ENCODE data around the gene AIG1.

DNA sequence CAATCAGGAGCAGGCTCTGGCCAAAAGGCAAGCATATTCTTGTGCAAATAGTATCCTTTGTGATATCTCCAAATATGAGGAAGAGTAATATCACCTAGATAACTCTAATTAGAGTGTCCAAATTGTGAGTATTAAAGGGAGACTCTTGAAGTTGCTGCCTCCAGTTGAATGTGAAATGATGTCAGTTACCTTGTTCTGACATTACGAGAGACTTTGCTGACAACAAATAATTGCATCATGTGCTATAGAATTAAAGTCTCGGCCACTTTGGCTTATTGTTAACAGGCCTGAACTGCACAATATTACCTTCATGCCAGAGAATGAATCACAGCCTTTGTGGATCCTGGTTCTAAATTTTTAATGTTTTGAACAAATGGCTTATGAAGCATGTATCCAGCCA lies 106.5 kb downstream of the AIG1 start:
- TF ChIP-seq, protein P1, sequence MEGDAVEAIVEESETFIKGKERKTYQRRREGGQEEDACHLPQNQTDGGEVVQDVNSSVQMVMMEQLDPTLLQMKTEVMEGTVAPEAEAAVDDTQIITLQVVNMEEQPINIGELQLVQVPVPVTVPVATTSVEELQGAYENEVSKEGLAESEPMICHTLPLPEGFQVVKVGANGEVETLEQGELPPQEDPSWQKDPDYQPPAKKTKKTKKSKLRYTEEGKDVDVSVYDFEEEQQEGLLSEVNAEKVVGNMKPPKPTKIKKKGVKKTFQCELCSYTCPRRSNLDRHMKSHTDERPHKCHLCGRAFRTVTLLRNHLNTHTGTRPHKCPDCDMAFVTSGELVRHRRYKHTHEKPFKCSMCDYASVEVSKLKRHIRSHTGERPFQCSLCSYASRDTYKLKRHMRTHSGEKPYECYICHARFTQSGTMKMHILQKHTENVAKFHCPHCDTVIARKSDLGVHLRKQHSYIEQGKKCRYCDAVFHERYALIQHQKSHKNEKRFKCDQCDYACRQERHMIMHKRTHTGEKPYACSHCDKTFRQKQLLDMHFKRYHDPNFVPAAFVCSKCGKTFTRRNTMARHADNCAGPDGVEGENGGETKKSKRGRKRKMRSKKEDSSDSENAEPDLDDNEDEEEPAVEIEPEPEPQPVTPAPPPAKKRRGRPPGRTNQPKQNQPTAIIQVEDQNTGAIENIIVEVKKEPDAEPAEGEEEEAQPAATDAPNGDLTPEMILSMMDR (conservative IDR thresholded peaks at IDR 0.05; ENCODE audit: low read length), result no peak
- TF ChIP-seq EZH2phosphoT487 (IDR thresholded peaks at IDR 0.05; ENCODE audit: borderline replicate concordance, low read depth, low read length), result no peak
